T-helper 17 cell (primary cell): ENCODE results near the gene SULT1A2. TPM values are rescaled to one million over a fixed set of nuclear protein-coding genes. Genes with fewer than 3 reads are reported as not detected.
"Not testable (repeated sequence)": the region's sequence is repeated elsewhere in the genome, so short reads cannot be mapped to it uniquely, and the experiment has no call there.

ENCODE experiments used
- ATAC-seq: fragments of 150-1000 bp; cut with Tn5 transposase; 2 replicates; pipeline ENCODE4 v1.10.0; 2021; ENCODE audit warnings: mild to moderate bottlenecking, moderate library complexity
- DNase-seq, 3 donors: peaks; one replicate each; pipeline versions ENCODE4 v3.0.0 to v3.0.0-alpha.2; 2020 to 2021
- H3K9me3 ChIP-seq: one replicate; pipeline ENCODE4 v1.7.0; 2013; ENCODE audit warnings: low read length, mild to moderate bottlenecking; ENCODE audit not compliant: control insufficient read depth, poor library complexity, severe bottlenecking
- H3K27ac Mint-ChIP-seq: one replicate; pipeline ENCODE4 v1.8.0; 2022; ENCODE audit warnings: mild to moderate bottlenecking, moderate library complexity, mixed read lengths
- H3K27me3 Mint-ChIP-seq: one replicate; pipeline ENCODE4 v1.8.0; 2022; ENCODE audit warnings: mixed read lengths
- H3K36me3 Mint-ChIP-seq: one replicate; pipeline ENCODE4 v1.8.0; 2022; ENCODE audit warnings: low read depth, mixed read lengths
- H3K4me1 Mint-ChIP-seq: one replicate; pipeline ENCODE4 v1.8.0; 2022; ENCODE audit warnings: mild to moderate bottlenecking, mixed read lengths
- H3K4me3 Mint-ChIP-seq: one replicate; pipeline ENCODE4 v1.8.0; 2022; ENCODE audit warnings: mild to moderate bottlenecking, moderate library complexity, mixed read lengths
- total RNA-seq, 4 donors: library from RNA in 2 of 4; stranded (reverse) in 2 of 4; gene quantifications; one replicate each; pipeline ENCODE4 v1.2.3 and lab custom pipeline; 2022 to 2026

SULT1A2 gene
- total RNA-seq, 2 donors from 2014 or later = 0.22 TPM; not detected in 1

DNA sequence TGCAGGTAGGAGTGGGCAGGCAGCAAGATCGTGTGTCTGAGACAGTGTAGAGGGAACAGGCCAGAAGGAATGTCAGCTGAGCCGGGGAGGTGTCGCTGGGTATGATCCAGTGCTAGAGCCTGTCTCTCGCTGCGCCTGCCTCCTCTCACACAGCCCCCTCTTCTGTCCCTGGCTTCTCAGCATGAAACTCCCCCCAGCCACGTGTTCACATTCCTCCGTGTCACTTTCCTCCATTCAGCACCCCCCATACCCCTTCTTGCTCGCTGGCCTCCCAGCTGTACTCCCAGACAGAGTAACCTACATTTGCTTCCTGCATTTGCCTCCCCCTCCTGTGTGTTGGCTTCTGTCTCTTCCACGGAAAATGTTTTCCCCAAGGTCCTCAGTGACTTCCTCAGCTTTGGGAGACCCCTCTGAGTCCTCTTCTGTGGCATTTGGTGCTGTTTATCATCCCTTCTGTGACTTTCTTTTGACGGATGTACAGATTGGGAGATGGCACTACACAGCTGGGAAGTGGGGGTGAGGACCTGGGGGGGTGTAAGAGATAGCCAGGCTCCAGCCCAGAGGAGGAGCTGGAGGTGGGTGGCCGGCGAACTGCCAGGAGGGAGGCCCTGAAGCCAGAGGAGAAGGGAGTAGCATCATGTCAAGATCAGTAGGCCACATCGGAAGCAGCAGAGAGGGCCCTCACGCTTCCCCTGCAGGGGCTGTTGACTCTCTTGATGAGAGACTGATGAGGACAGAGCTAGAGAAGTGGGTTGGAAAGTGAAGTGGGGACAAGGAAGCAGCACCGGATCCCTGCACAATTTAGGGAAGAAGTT lies 23.9 kb downstream of the SULT1A2 start:
- Mint-ChIP-seq H3K4me3 (no peak overlapping the region), H3K4me1 (peaks cover 35% of the 10 kb centered on the region), H3K36me3 (no peaks in the 10 kb centered on the region), H3K27me3 (no peaks in the 10 kb centered on the region), H3K27ac (peak overlapping the region; percentile 63)
- ATAC-seq (no peak), DNase-seq (no peak)
- H3K9me3 ChIP-seq = no peaks in the 10 kb centered on the region

DNA sequence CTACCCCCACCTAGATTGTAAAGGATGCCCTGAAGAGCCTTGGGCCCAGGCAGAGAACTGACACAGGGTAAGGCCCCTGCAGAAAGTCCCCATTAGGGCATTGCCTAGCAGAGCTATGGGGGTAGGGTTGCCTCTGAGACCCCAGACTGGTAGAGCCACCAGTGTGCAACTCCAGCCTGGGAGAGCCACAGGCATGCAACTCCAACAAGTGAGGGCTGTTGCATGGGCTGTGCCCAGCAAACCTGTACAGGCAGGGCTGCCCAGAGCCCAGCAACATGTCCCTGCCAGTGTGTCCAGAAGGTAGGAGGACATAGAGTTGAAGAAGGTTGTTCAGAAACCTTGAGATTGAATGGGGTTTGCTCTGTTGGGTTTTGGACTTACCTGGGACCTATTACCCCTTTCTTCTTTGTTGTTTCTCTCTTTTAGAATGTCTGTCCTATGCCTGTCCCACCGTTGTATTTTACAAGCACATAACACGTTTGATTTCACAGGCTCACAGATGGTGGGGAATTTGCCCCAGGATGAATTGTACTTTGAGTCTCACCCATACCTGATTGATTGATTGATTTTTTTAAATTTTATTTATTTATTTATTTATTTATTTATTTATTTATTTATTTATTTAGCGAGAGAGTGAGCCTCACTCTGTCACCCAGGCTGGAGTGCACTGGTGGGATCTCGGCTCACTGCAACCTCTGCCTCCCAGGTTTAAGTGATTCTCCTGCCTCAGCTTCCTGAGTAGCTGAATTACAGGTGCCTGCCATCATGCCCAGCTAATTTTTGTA lies 26.7 kb downstream of the SULT1A2 start:
- Mint-ChIP-seq H3K27ac (no peak overlapping the region), H3K27me3 (no peaks in the 10 kb centered on the region), H3K4me1 (peaks cover 30% of the 10 kb centered on the region), H3K4me3 (no peak overlapping the region), H3K36me3 (no peaks in the 10 kb centered on the region)
- peaks cover 3% of the 10 kb centered on the region for H3K9me3 ChIP-seq
- ATAC-seq (no peak), DNase-seq (no peak)

DNA sequence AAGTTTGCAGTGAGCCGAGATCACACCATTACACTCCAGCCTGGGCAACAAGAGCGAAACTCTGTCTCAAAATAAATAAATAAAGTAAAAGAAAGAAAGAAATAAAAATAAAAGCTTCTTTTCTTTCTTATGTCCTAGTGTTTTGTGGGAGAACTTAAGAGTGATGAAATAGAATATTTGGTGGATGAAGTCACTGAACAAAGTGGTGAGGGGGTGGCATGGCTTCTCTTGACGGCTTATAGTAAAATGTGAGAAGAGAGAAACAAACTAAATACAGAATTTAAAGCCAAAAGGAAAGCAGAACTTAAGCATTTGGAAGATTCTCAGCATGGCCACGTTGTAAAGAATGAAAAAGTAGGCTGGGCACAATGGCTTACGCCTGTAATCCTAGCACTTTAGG lies 27.8 kb downstream of the SULT1A2 start:
- DNase-seq = no peak
- H3K36me3 Mint-ChIP-seq = peaks cover 2% of the 10 kb centered on the region
- ATAC-seq = no peak
- no peak overlapping the region for H3K4me3 Mint-ChIP-seq
- H3K9me3 ChIP-seq = peaks cover 3% of the 10 kb centered on the region
- H3K4me1 Mint-ChIP-seq = peaks cover 26% of the 10 kb centered on the region
- H3K27me3 Mint-ChIP-seq = no peaks in the 10 kb centered on the region
- H3K27ac Mint-ChIP-seq = no peak overlapping the region

DNA sequence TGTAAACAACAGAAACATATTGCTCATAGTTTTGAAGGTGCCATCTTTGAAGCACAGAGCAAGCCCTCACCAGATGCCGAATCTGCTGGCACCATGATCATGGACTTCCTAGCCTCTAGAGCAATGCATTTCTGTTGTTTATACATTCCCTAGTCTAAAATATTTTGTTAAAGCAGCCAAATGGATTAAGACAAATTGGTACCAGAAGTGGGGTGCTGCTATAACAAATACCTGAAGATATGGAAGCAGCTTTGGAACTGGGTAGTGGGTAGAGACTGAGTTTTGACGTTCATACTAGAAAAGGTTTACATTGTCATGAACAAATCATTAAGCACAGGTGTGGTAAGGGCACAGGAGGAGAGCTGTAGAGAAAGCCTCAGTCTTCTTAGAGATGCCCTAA lies 29.6 kb downstream of the SULT1A2 start:
- H3K36me3 Mint-ChIP-seq = peaks cover 2% of the 10 kb centered on the region
- DNase-seq (no peak), ATAC-seq (no peak)
- H3K4me1 Mint-ChIP-seq = peaks cover 24% of the 10 kb centered on the region
- H3K4me3 Mint-ChIP-seq = no peak overlapping the region
- H3K27ac Mint-ChIP-seq = no peak overlapping the region
- no peaks in the 10 kb centered on the region for H3K27me3 Mint-ChIP-seq
- H3K9me3 ChIP-seq = peaks cover 3% of the 10 kb centered on the region

DNA sequence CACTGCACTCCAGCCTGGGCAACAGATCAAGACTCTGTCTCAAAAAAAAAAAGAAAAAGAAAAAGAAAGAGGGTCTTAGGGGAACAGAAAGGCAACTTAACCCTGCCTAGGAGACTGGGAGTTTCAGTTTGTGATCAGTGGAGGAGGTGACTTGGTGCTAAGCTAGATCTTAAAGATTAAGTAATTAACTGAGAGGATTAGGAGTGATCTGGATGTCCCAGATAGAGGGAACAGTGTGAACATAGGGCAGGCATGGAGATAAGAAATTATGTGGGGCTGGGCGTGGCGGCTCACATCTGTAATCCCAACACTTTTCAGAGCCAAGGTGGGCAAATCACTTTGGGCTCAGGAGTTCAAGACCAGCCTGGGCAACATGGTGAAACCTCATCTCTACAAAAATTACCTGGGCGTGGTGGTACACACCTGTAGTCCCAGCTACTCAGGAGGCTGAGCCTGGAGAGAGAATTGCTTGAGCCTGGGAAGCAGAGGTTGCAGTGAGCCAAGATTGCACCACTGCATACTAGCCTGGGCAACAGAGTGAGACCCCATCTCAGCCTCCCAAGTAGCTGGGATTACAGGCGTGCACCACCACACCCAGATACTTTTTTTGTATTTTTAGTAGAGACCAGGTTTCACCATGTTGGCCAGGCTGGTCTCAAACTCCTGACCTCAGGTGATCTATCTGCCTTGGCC lies 30.5 kb downstream of the SULT1A2 start:
- H3K36me3 Mint-ChIP-seq, H3K4me3 Mint-ChIP-seq, H3K27me3 Mint-ChIP-seq, ATAC-seq, H3K9me3 ChIP-seq, H3K27ac Mint-ChIP-seq, DNase-seq: not testable (repeated sequence)
- peaks cover 25% of the 10 kb centered on the region for H3K4me1 Mint-ChIP-seq

DNA sequence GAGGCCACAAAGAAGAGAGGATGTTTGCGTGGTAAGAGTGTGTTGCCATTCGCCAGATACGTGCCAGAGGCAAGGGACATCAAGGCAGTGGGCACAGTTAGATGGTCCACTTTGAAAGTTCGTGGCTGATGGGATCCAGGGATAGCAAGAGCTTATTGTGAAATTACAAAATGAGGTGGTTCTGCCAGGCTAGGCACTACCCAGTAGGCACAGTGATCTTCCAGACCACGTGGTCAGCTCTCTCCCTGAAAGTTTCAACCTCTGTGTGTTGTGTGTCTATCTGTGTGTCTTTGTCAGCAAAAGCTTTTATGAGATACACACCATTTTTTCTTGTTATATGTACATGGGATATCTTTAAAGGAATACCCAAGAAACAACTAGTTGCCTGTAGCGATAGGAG lies 33.6 kb downstream of the SULT1A2 start:
- Mint-ChIP-seq H3K4me3 (no peak overlapping the region), H3K36me3 (peaks cover 2% of the 10 kb centered on the region), H3K4me1 (peaks cover 20% of the 10 kb centered on the region), H3K27me3 (no peaks in the 10 kb centered on the region), H3K27ac (peak overlapping the region; percentile 37)
- DNase-seq (no peak), ATAC-seq (no peak)
- H3K9me3 ChIP-seq = peaks cover 3% of the 10 kb centered on the region

DNA sequence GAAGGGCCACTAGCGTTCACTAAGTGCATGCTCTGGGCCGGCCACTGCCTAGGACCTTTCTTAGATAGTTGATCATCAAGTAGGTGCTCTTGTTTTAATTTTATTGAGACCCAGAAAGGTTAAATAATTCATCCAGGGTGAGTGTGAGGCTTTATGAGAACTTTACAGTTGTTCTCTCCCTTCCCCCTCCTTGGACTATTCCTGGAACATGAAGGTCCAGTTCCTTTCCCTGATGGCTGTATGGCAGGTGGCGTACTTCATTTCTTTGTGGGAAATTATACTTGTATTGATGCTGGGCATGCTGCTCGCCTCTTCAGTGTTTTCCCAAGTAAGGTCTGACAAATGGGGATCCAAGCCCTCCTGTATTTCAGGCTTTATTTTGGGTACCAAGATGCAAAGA lies 34.7 kb downstream of the SULT1A2 start:
- Mint-ChIP-seq H3K4me1 (peaks cover 19% of the 10 kb centered on the region), H3K4me3 (no peak overlapping the region), H3K36me3 (peaks cover 2% of the 10 kb centered on the region), H3K27ac (peak overlapping the region; percentile 37), H3K27me3 (no peaks in the 10 kb centered on the region)
- ATAC-seq (no peak), DNase-seq (no peak)
- peaks cover 1% of the 10 kb centered on the region for H3K9me3 ChIP-seq

DNA sequence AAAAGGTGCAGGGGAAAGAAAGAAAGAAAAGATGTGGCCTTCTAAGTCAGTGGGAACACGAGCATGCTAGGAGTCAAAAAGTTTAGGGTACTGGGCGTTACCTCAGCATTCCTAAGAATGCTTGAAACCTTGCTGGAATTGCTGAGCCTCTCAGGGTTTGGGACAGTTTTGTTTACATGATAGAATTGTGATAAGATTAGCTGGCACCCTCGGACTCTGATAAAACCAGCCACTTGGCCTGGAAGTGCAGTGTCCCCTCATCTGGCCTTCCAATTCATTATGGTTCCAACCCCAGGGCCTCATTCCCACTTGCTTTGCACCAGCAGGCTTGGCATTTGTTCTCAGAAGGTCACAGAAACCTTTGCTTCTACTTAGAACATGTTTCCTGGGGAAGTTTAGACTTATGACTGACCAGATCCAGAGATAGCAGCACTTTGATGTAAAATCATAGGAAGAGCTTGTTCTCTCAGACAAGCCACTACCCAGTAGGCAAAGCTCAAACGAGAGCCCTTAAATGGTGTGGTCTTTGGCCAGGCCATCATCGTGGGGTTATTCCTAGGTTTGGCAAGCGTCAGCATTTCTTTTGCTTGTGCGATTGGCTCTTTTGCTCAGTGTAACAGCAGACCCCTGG lies 35.2 kb downstream of the SULT1A2 start:
- H3K36me3 Mint-ChIP-seq = peaks cover 2% of the 10 kb centered on the region

DNA sequence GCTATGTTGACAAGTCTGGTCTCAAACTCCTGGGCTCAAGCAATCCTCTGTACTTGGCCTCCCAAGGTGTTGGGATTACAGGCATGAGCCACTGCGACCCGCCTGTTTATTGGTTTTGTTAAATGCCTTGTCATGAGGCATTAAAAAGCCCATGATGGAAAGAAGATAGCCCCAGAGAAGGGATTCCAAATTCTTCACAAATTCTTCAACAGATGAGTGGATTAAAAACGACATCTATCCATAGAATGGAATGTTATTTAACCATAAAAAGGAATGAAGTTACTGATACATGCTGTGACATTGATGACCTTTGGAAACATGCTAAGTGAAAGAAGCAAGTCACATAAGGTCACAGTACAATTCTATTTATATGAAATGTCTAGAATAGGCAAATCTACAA lies 38.4 kb downstream of the SULT1A2 start:
- no peak for ATAC-seq
- Mint-ChIP-seq H3K36me3 (no peaks in the 10 kb centered on the region), H3K27ac (no peak overlapping the region), H3K27me3 (no peaks in the 10 kb centered on the region), H3K4me1 (peaks cover 35% of the 10 kb centered on the region), H3K4me3 (no peak overlapping the region)
- no peaks in the 10 kb centered on the region for H3K9me3 ChIP-seq
- no peak for DNase-seq

More for the DNA sequence above, 35.2 kb downstream of the SULT1A2 start:
- Mint-ChIP-seq H3K27ac (peak overlapping the region; percentile 37), H3K4me1 (peaks cover 23% of the 10 kb centered on the region), H3K27me3 (no peaks in the 10 kb centered on the region), H3K4me3 (no peak overlapping the region)
- H3K9me3 ChIP-seq = no peaks in the 10 kb centered on the region
- DNase-seq = no peak
- no peak for ATAC-seq

DNA sequence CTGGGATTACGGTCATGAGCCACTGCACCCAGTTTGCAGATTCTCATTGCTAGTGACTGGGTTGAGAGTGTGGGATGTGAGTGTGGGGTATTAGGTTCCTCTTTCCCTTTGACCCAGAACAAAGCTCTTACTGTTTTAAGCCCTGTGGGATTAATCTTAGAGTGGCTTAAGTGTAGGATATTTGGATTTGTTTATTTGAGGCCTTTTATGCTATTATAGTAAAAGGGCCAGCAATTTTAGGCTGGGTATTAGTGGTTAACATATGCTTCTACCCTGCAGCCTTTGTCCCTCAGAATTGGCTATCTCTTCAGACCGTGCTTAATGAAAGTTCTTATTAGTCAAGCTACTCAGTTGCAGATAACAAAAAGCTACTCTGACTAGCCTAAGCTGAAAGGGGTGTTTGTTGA lies 39.9 kb downstream of the SULT1A2 start:
- ATAC-seq (no peak), DNase-seq (no peak)
- H3K9me3 ChIP-seq = no peaks in the 10 kb centered on the region
- Mint-ChIP-seq H3K27ac (peak overlapping the region; percentile 41), H3K4me3 (no peak overlapping the region), H3K36me3 (no peaks in the 10 kb centered on the region), H3K4me1 (peaks cover 28% of the 10 kb centered on the region), H3K27me3 (no peaks in the 10 kb centered on the region)

DNA sequence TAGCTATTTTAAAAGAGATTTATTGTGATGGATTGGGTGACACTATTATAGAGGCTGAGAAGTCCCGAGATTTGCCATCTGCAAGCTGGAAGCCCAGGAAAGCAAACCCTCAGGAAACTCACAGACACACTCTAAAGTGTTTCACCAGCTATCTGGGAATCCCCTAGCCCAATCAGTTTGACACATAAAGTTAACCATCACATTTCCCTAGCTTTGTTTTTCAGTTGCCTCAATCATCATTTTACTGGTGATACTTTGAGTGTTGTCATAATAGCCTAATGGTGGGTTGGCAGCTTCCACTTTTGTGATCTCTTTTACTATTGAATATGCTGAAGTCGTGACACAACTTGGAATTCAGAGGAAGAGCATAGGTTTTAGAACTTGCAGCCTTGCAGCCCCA lies 41.3 kb downstream of the SULT1A2 start:
- H3K4me3 Mint-ChIP-seq = no peak overlapping the region
- no peak for ATAC-seq
- no peaks in the 10 kb centered on the region for H3K9me3 ChIP-seq
- H3K27me3 Mint-ChIP-seq = no peaks in the 10 kb centered on the region
- no peaks in the 10 kb centered on the region for H3K36me3 Mint-ChIP-seq
- peaks cover 26% of the 10 kb centered on the region for H3K4me1 Mint-ChIP-seq
- H3K27ac Mint-ChIP-seq = no peak overlapping the region
- DNase-seq = no peak

DNA sequence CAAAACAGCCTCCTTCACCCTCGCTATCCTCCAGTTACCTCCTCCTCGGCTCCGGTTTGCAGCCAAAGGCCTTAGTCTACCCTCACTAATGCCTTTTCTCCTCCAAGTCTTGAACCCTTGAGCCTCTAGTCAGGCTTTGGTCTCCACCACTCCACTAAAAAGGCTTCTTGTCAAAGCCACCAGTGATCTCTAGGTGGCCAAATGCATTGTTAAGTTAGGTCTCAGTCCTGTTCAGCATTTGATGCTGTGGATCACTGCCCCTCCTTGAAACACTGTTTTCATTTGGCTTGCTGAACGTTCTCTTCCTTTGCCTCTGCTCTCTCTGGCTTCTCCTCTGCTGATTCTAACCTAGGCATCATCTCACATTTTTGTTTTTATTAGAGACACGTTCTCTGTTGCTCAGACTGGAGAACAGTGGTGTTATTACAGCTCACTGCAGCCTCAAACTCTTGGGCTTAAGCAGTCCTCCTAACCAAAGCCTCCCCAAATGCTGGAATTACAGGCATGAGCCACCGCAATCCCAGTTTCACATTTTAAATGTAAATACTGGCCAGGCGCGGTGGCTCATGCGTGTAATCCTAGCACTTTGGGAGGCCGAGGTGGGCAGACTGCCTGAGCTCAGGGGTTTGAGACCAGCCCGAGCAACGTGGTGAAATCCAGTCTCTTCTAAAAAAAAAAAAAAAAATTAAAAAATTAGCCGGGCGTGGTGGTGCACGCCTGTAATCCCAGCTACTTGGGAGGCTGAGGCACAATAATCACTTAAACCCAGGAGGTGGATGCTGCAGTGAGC lies 42.0 kb downstream of the SULT1A2 start:
- Mint-ChIP-seq H3K4me3 (peak overlapping the region; percentile 92), H3K4me1 (peaks cover 26% of the 10 kb centered on the region), H3K27ac (peak overlapping the region; percentile 88), H3K27me3 (no peaks in the 10 kb centered on the region), H3K36me3 (no peaks in the 10 kb centered on the region)
- DNase-seq = no peak
- no peak for ATAC-seq
- no peaks in the 10 kb centered on the region for H3K9me3 ChIP-seq
